Endothelial cell of umbilical vein (primary cell): ENCODE results near the gene AIG1. TPM values are rescaled to one million over a fixed set of nuclear protein-coding genes. Genes with fewer than 3 reads are reported as not detected.

Experiments
- BruUV-seq: library from RNA; stranded (reverse); fragments of 400-500 nt; replicated peaks from 2 replicates; lab custom pipeline; 2021; lab: Mats Ljungman, UMichigan
- CTCF ChIA-PET: fragments of 300-600, 350-600 bp; sonication (Branson Sonifier 250); formaldehyde crosslinking; loops from one replicate; lab custom pipeline; 2021; ENCODE audit warnings: antibody characterized with exemption, inconsistent platforms; lab: Charles Lee
- POLR2A ChIA-PET: fragments of 300-600, 350-600 bp; sonication (Branson Sonifier 250); formaldehyde crosslinking; loops from one replicate; lab custom pipeline; 2021; ENCODE audit warnings: antibody characterized with exemption, inconsistent platforms; lab: Charles Lee
- DNase-seq: peaks from one replicate; pipeline ENCODE4 v3.0.0-alpha.2; 2011; ENCODE audit warnings: low read depth, low spot score
- FAIRE-seq: peaks from 2 replicates; lab custom pipeline; 2011; peaks lifted over from hg19 to GRCh38; lab: Jason Lieb, UNC
- H2AFZ ChIP-seq: 2 replicates; pipeline ENCODE4 v1.6.0; 2012; ENCODE audit warnings: low read depth, low read length, control low read depth, inconsistent platforms
- H3K27ac ChIP-seq: 2 replicates; pipeline ENCODE4 v1.5.1; 2011; ENCODE audit warnings: low read depth, mild to moderate bottlenecking, control low read depth, low read length, moderate library complexity; ENCODE audit not compliant: insufficient read depth
- H3K27me3 ChIP-seq, 2 experiments: 2 replicates each; pipeline versions ENCODE4 v1.6.0 to v1.6.1; 2011; ENCODE audit warnings: low read length in 2 of 2, mixed read lengths in 1 of 2; ENCODE audit not compliant: control insufficient read depth in 2 of 2, insufficient read depth in 2 of 2
- H3K36me3 ChIP-seq, 2 experiments: 2 replicates in 1 of 2; 3 replicates in 1 of 2; pipeline ENCODE4 v1.5.1; 2011; ENCODE audit warnings: low read length in 2 of 2, mild to moderate bottlenecking in 1 of 2, moderate library complexity in 1 of 2; ENCODE audit not compliant: control insufficient read depth in 2 of 2, insufficient read depth in 2 of 2; ENCODE audit errors: extremely low read depth in 1 of 2
- H3K4me1 ChIP-seq: 3 replicates; pipeline ENCODE4 v1.5.1; 2011; ENCODE audit warnings: mild to moderate bottlenecking, low read length; ENCODE audit not compliant: control insufficient read depth, insufficient read depth; ENCODE audit errors: extremely low read depth
- H3K4me2 ChIP-seq: 2 replicates; pipeline ENCODE4 v1.6.1; 2011; ENCODE audit warnings: low read length, control low read depth, mixed read lengths; ENCODE audit not compliant: insufficient read depth
- H3K4me3 ChIP-seq, 3 experiments: fragments of 200-600 bp in 1 of 3; sonication (generic), shearing (Covaris generic) in 1 of 3; replicated peaks in 1 of 3; 2 replicates each; pipeline ENCODE4 v1.5.1; 2011 to 2016; ENCODE audit warnings: control low read depth in 3 of 3, low read length in 3 of 3, mild to moderate bottlenecking in 2 of 3, inconsistent platforms in 1 of 3, low read depth in 1 of 3, moderate library complexity in 1 of 3; ENCODE audit not compliant: insufficient read depth in 1 of 3
- H3K79me2 ChIP-seq: 2 replicates; pipeline ENCODE4 v1.6.0; 2012; ENCODE audit warnings: low read length, inconsistent platforms; ENCODE audit not compliant: control insufficient read depth, insufficient read depth
- H3K9ac ChIP-seq: replicated peaks from 2 replicates; pipeline ENCODE3; 2011; ENCODE audit warnings: low read length, control low read depth; ENCODE audit not compliant: insufficient read depth; ENCODE audit errors: extremely low read depth
- H3K9me1 ChIP-seq: replicated peaks from 3 replicates; pipeline ENCODE4 v1.6.0; 2011; ENCODE audit warnings: mild to moderate bottlenecking, low read length; ENCODE audit not compliant: control insufficient read depth, insufficient read depth; ENCODE audit errors: extremely low read depth
- H3K9me3 ChIP-seq: replicated peaks from 2 replicates; pipeline ENCODE4 v1.5.1; 2012; ENCODE audit warnings: low read length, inconsistent platforms; ENCODE audit not compliant: control insufficient read depth, insufficient read depth
- H4K20me1 ChIP-seq: replicated peaks from 2 replicates; pipeline ENCODE3; 2011; ENCODE audit warnings: mild to moderate bottlenecking, low read length; ENCODE audit not compliant: control insufficient read depth, insufficient read depth; ENCODE audit errors: extremely low read depth
- CTCF ChIP-seq, 2 donors: IDR thresholded peaks; 1 replicate in 1 of 2; 2 replicates in 1 of 2; pipeline ENCODE4 v1.5.1; 2011; ENCODE audit warnings: low read length in 2 of 2, mild to moderate bottlenecking in 2 of 2, moderate library complexity in 2 of 2, control low read depth in 1 of 2, inconsistent platforms in 1 of 2, low read depth in 1 of 2; ENCODE audit not compliant: insufficient read depth in 1 of 2; ENCODE audit errors: extremely low read depth in 1 of 2
- EZH2 ChIP-seq: IDR thresholded peaks from 2 replicates; pipeline ENCODE4 v1.6.1; 2012; ENCODE audit warnings: borderline replicate concordance, low read depth, mild to moderate bottlenecking, moderate library complexity, low read length, inconsistent platforms; ENCODE audit not compliant: severe bottlenecking
- FOS ChIP-seq: IDR thresholded peaks from 2 replicates; pipeline ENCODE4 v1.6.1; 2011; ENCODE audit warnings: mild to moderate bottlenecking, low read length, moderate library complexity, borderline replicate concordance; ENCODE audit not compliant: insufficient read depth
- GATA2 ChIP-seq: IDR thresholded peaks from 2 replicates; pipeline ENCODE4 v1.7.0; 2011; ENCODE audit warnings: low read depth, mild to moderate bottlenecking, moderate library complexity, mixed read lengths, low read length; ENCODE audit not compliant: insufficient read length, insufficient read depth
- JUN ChIP-seq: IDR thresholded peaks from 2 replicates; pipeline ENCODE4 v1.6.1; 2011; ENCODE audit warnings: borderline replicate concordance, low read depth; ENCODE audit not compliant: insufficient read length, insufficient read depth
- MAX ChIP-seq: IDR thresholded peaks from 2 replicates; pipeline ENCODE4 v1.6.1; 2011; ENCODE audit not compliant: insufficient read depth, insufficient read length
- MYC ChIP-seq: IDR thresholded peaks from one replicate; pipeline ENCODE4 v1.6.1; 2011; ENCODE audit warnings: mild to moderate bottlenecking, low read depth, low read length
- POLR2A ChIP-seq: IDR thresholded peaks from 2 replicates; pipeline ENCODE4 v1.6.1; 2012; ENCODE audit warnings: low read depth, mild to moderate bottlenecking, control low read depth, low read length
- POLR2AphosphoS5 ChIP-seq: IDR thresholded peaks from 2 replicates; pipeline ENCODE4 v1.6.1; 2012; ENCODE audit warnings: low read depth, mild to moderate bottlenecking, control low read depth, low read length, moderate library complexity; ENCODE audit not compliant: insufficient read depth
- dilution Hi-C: fragments of 300-500 bp; cut with MboI; formaldehyde crosslinking; loops from one replicate; pipeline ENCODE4 v1.15.0; 2019; ENCODE audit warnings: low sequenced_read_pairs; ENCODE audit not compliant: extremely low pct_ligation_motif_present
- intact Hi-C: fragments of 100-400 bp; cut with micrococcal nuclease; formaldehyde crosslinking; loops from one replicate; pipeline ENCODE4 v1.10.0; 2022
- polyA plus RNA-seq, 4 experiments: library from polyadenylated mRNA; depleted of rRNA in 3 of 4; stranded (reverse) in 3 of 4; unstranded in 1 of 4; fragments of >200 nt; gene quantifications; 2 replicates each; pipeline versions ENCODE4 v1.2.1 to v1.2.3, GENCODE V29; 2011 to 2012; ENCODE audit warnings: missing spikeins in 1 of 4
- total RNA-seq: library from RNA; stranded (reverse); gene quantifications from 2 replicates; pipeline ENCODE4 v1.2.3, GENCODE V29; 2021

The AIG1 gene
- total and polyA plus RNA-seq, 2 donors (not counting 3 experiments of a cell fraction or from before 2014, with no cell fraction given), result 17.7 to 22.7 TPM

GRCh38 chr6:143185288-143185687 is 124.6 kb downstream of the AIG1 start:
- H3K4me1 ChIP-seq, result peaks cover 7% of the 10 kb centered on the region
- TF ChIP-seq EZH2 (no peak), POLR2AphosphoS5 (no peak), CTCF (IDR thresholded peaks at IDR 0.05; ENCODE audit: extremely low read depth in 1 of 2, insufficient read depth in 1 of 2, low read depth in 1 of 2, low read length in 2 of 2) (no peak), POLR2A (no peak), MAX (no peak), FOS (no peak), JUN (no peak), MYC (no peak), GATA2 (no peak)
- DNase-seq, result no peak
- H3K27me3 ChIP-seq, result no peaks in the 10 kb centered on the region
- ChIA-PET POLR2A (no interaction called here), CTCF (interaction anchor here (1.7 kb wide), 1 partner anchor 8 kb away, joined by 3 read pairs; no protein-coding TSS in a partner anchor)
- H3K9ac ChIP-seq, result no peak overlapping the region
- no peaks in the 10 kb centered on the region for H3K9me3 ChIP-seq
- no peaks in the 10 kb centered on the region for H4K20me1 ChIP-seq
- dilution Hi-C loops (no loop called here), intact Hi-C loops (no loop called here)
- H3K27ac ChIP-seq, result no peak overlapping the region
- no peak overlapping the region for H2AFZ ChIP-seq
- no peaks in the 10 kb centered on the region for H3K9me1 ChIP-seq
- no peak for FAIRE-seq
- no peaks in the 10 kb centered on the region for H3K79me2 ChIP-seq
- H3K4me2 ChIP-seq, result no peak overlapping the region
- BruUV-seq, result no TSS peak
- H3K4me3 ChIP-seq, result no peak overlapping the region
- H3K36me3 ChIP-seq, result no peaks in the 10 kb centered on the region
